MCF 10A (cell line): ENCODE measurements around the gene GLB1L2. TPM values are rescaled to one million over a fixed set of nuclear protein-coding genes. Genes with fewer than 3 reads are reported as not detected.
A peak's percentile ranks its signal among the peaks of the same experiment; 100 is the strongest.

Experiments
- BruUV-seq: library from RNA; stranded (reverse); fragments of 400-500 nt; replicated peaks from 2 replicates; lab custom pipeline; 2021; lab: Mats Ljungman, UMichigan
- CTCF ChIA-PET: fragments of 300-600 bp; sonication (Branson Sonifier 250); formaldehyde crosslinking; extraction: SDS; loops from one replicate; lab custom pipeline; 2021; ENCODE audit warnings: antibody characterized with exemption, inconsistent platforms; lab: Yijun Ruan, JAX
- POLR2A ChIA-PET: fragments of 300-600, 350-650 bp; sonication (Branson Sonifier 250); formaldehyde crosslinking; extraction: SDS; loops from one replicate; lab custom pipeline; 2020; ENCODE audit warnings: antibody characterized with exemption, inconsistent platforms; lab: Yijun Ruan, JAX
- DNase-seq: peaks from one replicate; pipeline ENCODE4 v3.0.0-alpha.2; 2018; ENCODE audit not compliant: unreplicated experiment
- H3K27ac Mint-ChIP-seq: one replicate; pipeline ENCODE4 v1.8.0; 2022; ENCODE audit warnings: mild to moderate bottlenecking, low read depth, mixed read lengths; ENCODE audit not compliant: unreplicated experiment
- H3K27me3 Mint-ChIP-seq: one replicate; pipeline ENCODE4 v1.8.0; 2022; ENCODE audit warnings: mixed read lengths; ENCODE audit not compliant: insufficient read depth, unreplicated experiment
- H3K36me3 Mint-ChIP-seq: one replicate; pipeline ENCODE4 v1.8.0; 2022; ENCODE audit warnings: mild to moderate bottlenecking, moderate library complexity, mixed read lengths; ENCODE audit not compliant: insufficient read depth, unreplicated experiment
- H3K4me1 Mint-ChIP-seq: one replicate; pipeline ENCODE4 v1.8.0; 2022; ENCODE audit warnings: mixed read lengths; ENCODE audit not compliant: insufficient read depth, unreplicated experiment
- H3K4me3 Mint-ChIP-seq: one replicate; pipeline ENCODE4 v1.8.0; 2022; ENCODE audit warnings: mild to moderate bottlenecking, moderate library complexity, mixed read lengths; ENCODE audit not compliant: unreplicated experiment
- H3K9me3 Mint-ChIP-seq: one replicate; pipeline ENCODE4 v1.8.0; 2022; ENCODE audit warnings: mixed read lengths; ENCODE audit not compliant: unreplicated experiment
- CTCF ChIP-seq: fragments of 200-600 bp; IDR thresholded peaks from one replicate; pipeline ENCODE4 v1.8.0; 2022; ENCODE audit warnings: antibody characterized with exemption, mild to moderate bottlenecking; ENCODE audit not compliant: unreplicated experiment
- intact Hi-C: fragments of 100-400 bp; cut with micrococcal nuclease; formaldehyde crosslinking; loops from 2 replicates; pipeline ENCODE4 v1.14.1; 2022
- total RNA-seq: library from RNA; stranded (reverse); gene quantifications from 2 replicates; pipeline ENCODE4 v1.2.3, GENCODE V29; 2022

Gene GLB1L2
- total RNA-seq, 1 experiment from 2014 or later = 17.0 TPM

DNA sequence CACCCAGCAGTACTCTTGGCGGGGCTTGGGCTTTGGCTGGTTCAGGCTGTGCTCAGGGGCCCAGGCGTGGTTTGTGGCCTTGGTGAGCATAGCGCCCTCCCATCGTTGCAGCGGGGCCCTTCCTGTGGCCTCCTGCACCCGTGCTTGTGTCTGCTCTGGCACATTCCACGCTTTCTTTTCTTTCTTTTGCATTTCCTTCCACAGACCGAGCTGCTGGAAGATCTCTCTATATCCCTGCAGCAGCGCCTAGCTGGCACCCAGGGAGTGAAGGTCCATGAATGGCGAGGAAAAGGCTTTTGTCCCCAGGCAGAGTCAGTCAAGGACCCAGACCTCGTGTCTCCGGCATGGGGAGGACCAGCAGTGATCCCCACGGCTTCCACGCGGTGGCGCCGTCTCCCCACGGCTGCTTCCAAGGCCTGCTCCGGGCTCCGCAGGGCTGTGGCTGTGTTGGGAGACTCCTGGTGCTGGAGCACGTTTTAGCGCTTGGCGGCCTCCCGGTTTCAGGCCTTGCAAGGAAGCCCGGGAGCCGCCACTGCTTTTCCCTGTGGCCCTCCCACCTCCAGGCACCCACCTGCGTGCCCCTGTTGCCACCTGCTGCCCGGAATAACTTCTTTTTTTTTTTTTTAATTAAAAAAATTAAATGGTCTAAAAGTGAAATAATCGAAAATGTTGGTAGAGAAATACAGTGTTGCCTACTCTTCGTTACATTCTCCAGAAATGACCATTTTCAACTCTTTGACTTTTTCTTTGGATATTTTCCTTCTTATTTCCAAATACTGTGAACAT, 28.5 kb downstream of the GLB1L2 start:
- intact Hi-C loops = loop anchor here (5.0 kb wide), 1 partner anchor 507 kb away; no protein-coding TSS in a partner anchor
- H3K27me3 Mint-ChIP-seq = no peaks in the 10 kb centered on the region
- CTCF ChIA-PET = interaction anchor here (0.6 to 1.9 kb wide), 7 partner anchors 10 to 714 kb away, joined by 3 to 6 read pairs (median 4); no protein-coding TSS in a partner anchor
- H3K4me1 Mint-ChIP-seq = peaks cover 5% of the 10 kb centered on the region
- H3K27ac Mint-ChIP-seq = no peak overlapping the region
- POLR2A ChIA-PET = no interaction called here
- peak; percentile 80 for DNase-seq
- H3K36me3 Mint-ChIP-seq = no peaks in the 10 kb centered on the region
- peak; percentile 93 for TF ChIP-seq CTCF
- no peak overlapping the region for H3K4me3 Mint-ChIP-seq
- BruUV-seq = no TSS peak
- no peaks in the 10 kb centered on the region for H3K9me3 Mint-ChIP-seq

DNA sequence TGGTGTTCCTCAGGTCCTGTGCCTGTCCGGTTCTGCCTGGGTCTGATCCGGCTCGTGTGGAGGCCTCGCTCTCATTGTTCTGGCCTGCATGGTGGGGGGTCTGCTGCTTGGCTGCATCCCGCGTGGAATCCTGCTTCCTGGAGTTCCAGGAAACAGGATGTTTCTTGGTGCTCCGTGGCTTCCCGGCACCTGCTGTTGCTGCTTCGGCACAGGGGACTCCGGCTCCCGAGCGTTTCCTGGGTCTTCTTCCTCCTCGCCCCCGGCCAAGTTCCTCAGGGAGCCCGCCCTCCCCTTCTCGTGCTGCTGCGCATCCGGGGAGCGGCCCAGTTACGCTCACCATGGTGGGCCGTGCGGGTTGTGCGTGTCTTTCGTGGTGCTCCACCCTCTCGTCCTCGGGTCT, 29.9 kb downstream of the GLB1L2 start:
- no peak for TF ChIP-seq CTCF
- H3K27me3 Mint-ChIP-seq = no peaks in the 10 kb centered on the region
- H3K9me3 Mint-ChIP-seq = no peaks in the 10 kb centered on the region
- ChIA-PET POLR2A (no interaction called here), CTCF (interaction anchor here (0.8 kb wide), 1 partner anchor 698 kb away, joined by 3 read pairs; no protein-coding TSS in a partner anchor)
- no peak overlapping the region for H3K4me3 Mint-ChIP-seq
- no TSS peak for BruUV-seq
- no peak overlapping the region for H3K27ac Mint-ChIP-seq
- DNase-seq = no peak
- no peaks in the 10 kb centered on the region for H3K4me1 Mint-ChIP-seq
- intact Hi-C loops = loop anchor here (5.0 kb wide), 1 partner anchor 506 kb away; no protein-coding TSS in a partner anchor
- no peaks in the 10 kb centered on the region for H3K36me3 Mint-ChIP-seq

- DNase-seq = no peak
- Mint-ChIP-seq H3K9me3 (no peaks in the 10 kb centered on the region), H3K4me1 (no peaks in the 10 kb centered on the region), H3K27ac (no peak overlapping the region), H3K4me3 (no peak overlapping the region), H3K27me3 (no peaks in the 10 kb centered on the region), H3K36me3 (no peaks in the 10 kb centered on the region)
- CTCF ChIA-PET = interaction anchor here (0.5 to 0.6 kb wide), 3 partner anchors 19 to 414 kb away, joined by 3 read pairs; no protein-coding TSS in a partner anchor
- BruUV-seq = no TSS peak
- intact Hi-C loops = loop anchor here (5.0 kb wide), 1 partner anchor 505 kb away; no protein-coding TSS in a partner anchor
- POLR2A ChIA-PET = no interaction called here
- no peak for TF ChIP-seq CTCF
Observed at GRCh38 chr11:134362192-134362901, 30.6 kb downstream of the GLB1L2 start.

GRCh38 chr11:134363161-134363560, 31.4 kb downstream of the GLB1L2 start:
- Mint-ChIP-seq H3K36me3 (no peaks in the 10 kb centered on the region), H3K27ac (no peak overlapping the region), H3K4me1 (no peaks in the 10 kb centered on the region), H3K4me3 (no peak overlapping the region), H3K9me3 (no peaks in the 10 kb centered on the region), H3K27me3 (no peaks in the 10 kb centered on the region)
- DNase-seq = no peak
- POLR2A ChIA-PET = no interaction called here
- BruUV-seq = no TSS peak
- TF ChIP-seq CTCF = no peak
- CTCF ChIA-PET = interaction anchor here (0.5 to 0.6 kb wide), 2 partner anchors 18 to 711 kb away, joined by 3 to 4 read pairs; no protein-coding TSS in a partner anchor
- intact Hi-C loops = loop anchor here (5.0 kb wide), 1 partner anchor 504 kb away; no protein-coding TSS in a partner anchor
